GM20431 (cell line): ENCODE measurements around the gene SENP3.

Experiments
- in situ Hi-C: fragments of 300-500 bp; cut with MseI, MboI; formaldehyde crosslinking; loops from one replicate; pipeline ENCODE4 v1.15.0; 2020; ENCODE audit warnings: low sequenced_read_pairs; ENCODE audit not compliant: unreplicated experiment

SENP3 gene

DNA sequence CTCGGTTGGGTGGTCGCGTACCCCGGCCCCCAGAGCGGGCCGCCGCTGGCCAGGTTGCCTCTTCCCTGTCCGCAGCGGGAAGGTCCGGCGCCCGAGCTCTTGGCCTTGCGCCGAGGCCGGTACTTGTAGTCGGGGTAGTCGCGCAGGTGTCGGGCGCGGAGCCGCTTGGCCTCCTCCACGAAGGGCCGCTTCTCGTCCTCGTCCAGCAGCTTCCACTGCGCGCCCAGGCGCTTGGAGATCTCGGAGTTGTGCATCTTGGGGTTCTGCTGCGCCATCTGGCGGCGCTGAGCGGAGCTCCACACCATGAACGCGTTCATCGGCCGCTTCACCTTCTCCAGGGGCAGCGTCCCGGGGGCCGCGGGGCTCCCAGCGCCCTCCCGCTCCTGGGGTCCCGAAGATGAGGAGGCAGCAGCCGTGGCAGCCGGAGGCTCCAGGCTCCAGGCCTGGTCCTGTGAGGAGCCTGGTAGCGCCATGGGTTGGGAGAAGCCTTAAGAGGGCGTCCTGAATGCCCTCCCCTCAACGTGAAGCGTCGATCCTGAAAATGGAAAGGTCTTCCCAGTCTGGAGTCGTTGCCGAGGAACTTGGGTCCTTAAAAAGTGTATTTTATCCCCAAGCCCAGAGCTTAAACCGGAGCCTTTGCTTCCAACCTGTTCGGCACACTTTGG, 27.6 kb downstream of the SENP3 start:
- in situ Hi-C loops: loop anchor here (25.0 kb wide), 1 partner anchor 552 kb away; the partner anchor contains the start of genes SLC16A11 and SLC16A13

DNA sequence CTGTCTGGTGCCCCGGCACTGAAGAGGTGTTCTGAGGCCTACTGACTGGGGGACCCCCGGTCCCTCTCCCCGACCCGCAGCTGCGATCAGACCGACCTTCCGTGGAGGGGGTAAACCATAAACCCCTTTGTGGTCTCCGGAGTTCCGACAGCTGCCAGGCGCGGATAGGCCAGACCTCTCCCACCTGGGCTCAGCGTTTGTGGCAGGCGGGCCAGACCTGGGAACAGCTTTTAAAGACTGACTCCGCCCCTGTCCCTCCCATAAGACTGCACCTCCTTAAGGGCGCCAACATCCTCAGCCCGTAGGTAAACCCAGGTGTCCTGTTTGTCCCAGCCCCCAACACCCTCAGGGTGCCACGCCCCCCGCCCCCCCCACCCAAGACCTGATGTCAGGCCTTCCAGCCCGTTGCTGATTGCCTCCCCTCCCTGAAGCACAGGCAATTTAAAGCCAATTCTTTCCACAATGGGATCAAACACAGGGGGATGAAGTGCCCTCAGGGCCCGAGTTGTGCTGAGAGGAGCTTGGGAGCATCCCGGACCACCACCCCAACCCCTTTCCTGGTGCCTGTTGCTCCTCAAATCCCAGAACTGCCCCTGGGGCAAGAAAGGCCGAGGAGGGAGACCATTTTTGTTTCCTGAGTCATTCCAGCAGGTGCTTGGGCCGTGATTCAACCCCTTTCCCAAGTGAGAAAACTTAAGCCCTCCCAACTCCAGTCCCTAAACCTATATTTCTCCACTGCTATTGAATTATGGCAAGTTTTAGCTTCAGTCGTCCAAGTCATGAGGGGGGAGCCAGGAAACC, 28.4 kb downstream of the SENP3 start, which contains the start of gene SOX15:
SOX15 (minus strand) TSS at position 204 of the 801 bp plus-strand sequence. CDS start 418 bp downstream, outside the sequence.
- in situ Hi-C loops: loop anchor here (25.0 kb wide), 1 partner anchor 553 kb away; the partner anchor contains the start of genes SLC16A11 and SLC16A13

- in situ Hi-C loops: loop anchor here (25.0 kb wide), 1 partner anchor 553 kb away; the partner anchor contains the start of genes SLC16A11 and SLC16A13
These were observed 29.0 kb downstream of the SENP3 start for GRCh38 chr17:7590743-7591142.

GRCh38 chr17:7591596-7591995, 29.9 kb downstream of the SENP3 start:
- in situ Hi-C loops: loop anchor here (25.0 kb wide), 1 partner anchor 554 kb away; the partner anchor contains the start of genes SLC16A11 and SLC16A13

- in situ Hi-C loops: loop anchor here (25.0 kb wide), 1 partner anchor 555 kb away; the partner anchor contains the start of genes SLC16A11 and SLC16A13
These were observed 30.8 kb downstream of the SENP3 start for GRCh38 chr17:7592422-7593021.

DNA sequence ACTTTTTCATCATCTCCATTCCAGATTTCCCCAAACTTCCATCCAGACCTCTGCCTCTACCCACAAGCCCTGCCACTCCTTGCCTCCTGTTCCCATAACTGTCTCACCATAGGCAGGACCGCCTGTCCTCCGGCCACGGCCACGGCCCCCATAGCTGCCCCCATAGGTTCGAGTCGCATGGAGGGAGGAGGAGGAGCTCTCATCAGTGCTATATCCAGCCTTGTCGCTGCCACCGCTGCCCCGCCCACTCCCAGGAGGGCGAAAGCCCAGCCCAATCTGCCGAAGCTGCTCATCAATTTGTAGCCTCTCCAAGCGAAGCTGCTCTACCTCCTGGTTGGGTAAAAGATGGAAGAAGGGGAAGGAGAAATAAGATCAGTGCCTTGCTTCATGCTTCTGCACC, 31.6 kb downstream of the SENP3 start:
- in situ Hi-C loops: loop anchor here (25.0 kb wide), 1 partner anchor 556 kb away; the partner anchor contains the start of genes SLC16A11 and SLC16A13

- in situ Hi-C loops: loop anchor here (25.0 kb wide), 1 partner anchor 560 kb away; the partner anchor contains the start of genes SLC16A11 and SLC16A13
These were observed 35.8 kb downstream of the SENP3 start for GRCh38 chr17:7597561-7597960.

- in situ Hi-C loops: no loop called here
These were observed 44.6 kb downstream of the SENP3 start for GRCh38 chr17:7606280-7606679.

DNA sequence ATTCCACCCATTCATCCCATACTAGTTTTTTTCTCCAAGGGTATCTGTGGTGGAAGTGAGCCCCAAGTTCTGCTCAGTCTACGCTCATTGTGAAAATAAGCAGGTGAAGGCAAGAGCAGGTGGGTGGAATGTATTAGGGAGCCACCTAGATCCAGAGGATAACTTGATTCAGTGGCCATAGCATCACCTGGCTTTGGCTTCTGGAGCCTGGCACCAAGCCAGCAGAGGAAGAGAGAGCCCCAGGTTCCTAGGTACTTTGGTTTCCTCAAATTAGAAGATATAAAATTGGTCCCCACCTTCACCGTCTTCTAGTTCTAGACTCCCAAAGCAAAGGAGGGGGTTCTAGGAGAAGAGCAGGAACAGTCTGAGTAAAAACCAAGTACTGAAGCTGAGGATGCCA, 48.9 kb downstream of the SENP3 start:
- in situ Hi-C loops: no loop called here

- in situ Hi-C loops: no loop called here
These were observed 50.0 kb downstream of the SENP3 start for GRCh38 chr17:7611635-7612293.

GRCh38 chr17:7612294-7612640, 50.5 kb downstream of the SENP3 start:
- in situ Hi-C loops: no loop called here

DNA sequence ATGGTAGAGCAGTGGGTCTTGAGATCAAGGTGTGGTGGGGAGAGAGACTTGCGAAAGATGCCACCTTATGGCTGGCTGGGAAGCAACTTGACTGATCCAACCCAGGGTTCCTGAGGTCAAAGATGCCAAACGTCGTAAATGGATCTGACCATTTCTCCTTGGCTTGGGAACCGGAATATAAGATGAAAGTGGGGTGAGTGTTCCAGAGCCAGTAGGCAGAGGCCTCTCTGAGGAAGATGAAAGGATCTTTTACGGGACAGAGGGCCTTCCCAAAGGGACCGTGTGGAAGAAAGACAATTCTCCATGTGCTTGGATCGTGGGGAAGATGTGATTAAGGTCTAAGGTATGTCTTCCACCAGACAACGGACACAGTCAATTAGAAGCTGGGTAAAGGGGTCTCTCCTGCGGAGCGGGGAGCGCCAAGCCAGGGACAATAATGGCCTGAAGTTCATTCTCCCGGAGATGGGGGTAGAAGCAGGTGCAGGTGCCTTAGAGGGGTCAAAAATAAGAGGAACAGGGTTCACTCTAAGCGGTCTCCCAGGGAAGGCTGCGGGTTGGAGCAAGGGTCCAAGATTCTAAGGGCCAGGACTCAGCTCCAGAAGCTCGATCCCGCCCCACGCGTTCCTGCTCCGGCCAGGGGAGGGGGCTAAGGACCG, 52.2 kb downstream of the SENP3 start:
- in situ Hi-C loops: no loop called here

DNA sequence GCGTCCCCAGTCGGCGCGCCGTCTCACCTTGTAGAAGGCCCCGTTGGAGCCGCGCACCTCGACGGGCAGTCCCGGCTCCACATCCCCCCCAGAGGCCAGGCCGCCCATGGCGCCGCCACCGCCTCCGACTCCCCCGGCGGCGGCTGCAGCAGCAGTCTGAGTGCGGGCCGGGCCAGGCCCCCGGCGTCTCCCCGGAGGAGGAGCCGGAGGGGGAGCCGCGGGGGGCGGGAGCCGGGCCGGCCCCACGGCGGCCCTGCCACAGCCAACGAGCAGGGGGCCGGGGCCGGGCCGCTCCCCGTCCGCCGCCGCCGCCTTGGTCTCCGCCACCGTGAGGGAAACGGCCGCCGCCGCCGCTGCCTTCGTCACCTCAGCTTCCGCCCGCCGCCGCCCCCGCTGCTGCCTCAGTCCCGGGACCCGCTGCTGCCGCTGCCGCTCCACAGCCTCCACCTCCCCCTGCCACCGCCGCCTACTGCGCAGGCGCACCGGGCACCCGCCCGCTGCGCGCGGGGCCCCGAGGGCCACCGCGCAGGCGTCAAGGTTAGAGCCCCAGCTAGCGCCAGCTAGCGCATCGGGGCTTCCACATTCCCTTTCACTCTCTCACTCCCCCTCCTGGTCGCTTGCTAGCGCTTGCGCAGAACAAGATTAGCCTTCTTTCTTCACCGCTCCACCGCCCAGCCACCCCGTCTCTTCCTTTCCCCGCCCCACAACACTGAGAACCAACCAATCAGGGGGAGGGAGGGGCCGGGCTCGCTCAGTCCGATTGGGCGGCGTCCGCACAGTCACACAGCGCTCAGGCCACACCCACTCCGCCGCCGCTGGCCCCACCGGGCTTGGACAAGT, 52.9 kb downstream of the SENP3 start, which contains the start of gene FXR2:
FXR2 (minus strand) TSS at position 473 of the 840 bp plus-strand sequence; CDS start at position 108, 365 bp downstream.
- in situ Hi-C loops: no loop called here

- in situ Hi-C loops: no loop called here
These were observed 53.6 kb downstream of the SENP3 start for GRCh38 chr17:7615265-7615747.

DNA sequence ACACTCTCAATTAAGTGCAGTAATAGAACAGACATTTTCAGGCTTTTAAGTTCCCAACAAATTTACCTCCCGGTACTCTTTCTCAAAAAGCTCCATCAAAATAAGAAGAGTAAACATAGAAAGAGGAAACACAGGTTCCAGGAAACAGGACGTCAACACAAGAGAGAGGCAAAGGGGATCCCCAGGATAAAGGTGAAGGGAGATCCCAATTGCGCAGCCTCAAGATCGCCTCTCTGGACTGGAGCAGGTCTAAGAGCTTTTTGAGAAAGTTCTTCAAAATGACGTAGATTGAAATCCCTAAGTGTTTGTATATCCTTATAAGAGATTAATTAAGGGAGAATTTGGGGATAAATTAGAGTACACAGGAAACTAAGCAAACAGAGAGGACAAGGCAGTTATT, 56.9 kb downstream of the SENP3 start:
- in situ Hi-C loops: no loop called here

DNA sequence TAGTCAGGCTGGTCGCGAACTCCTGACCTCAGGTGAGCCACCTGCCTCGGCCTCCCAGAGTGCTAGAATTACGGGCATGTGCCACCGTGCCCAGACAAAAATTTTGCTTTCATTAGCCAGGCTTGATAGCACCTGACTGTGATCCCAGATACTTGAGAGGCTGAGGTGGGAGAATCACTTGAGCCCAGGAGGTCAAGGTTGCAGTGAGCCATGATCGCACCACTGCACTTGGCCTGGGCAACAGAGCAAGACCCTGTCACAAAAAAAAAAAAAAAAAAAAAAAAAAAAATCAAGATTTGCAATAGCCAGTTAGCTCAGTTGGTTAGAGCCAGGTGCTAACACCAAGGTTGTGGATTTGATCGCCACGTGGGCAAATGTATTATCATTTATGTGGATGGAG, 59.1 kb downstream of the SENP3 start:
- in situ Hi-C loops: no loop called here
